OCI-LY7 (cell line): ENCODE measurements around the gene CACNB2.

Source experiments
- CTCF ChIP-seq: fragments of 200-600 bp; sonication (generic); conservative IDR thresholded peaks from 2 replicates; pipeline ENCODE4 v1.5.1; 2014; ENCODE audit warnings: mild to moderate bottlenecking, antibody characterized with exemption, low read length, moderate library complexity, mixed read lengths
- EZH2phosphoT487 ChIP-seq: fragments of 200-600 bp; sonication (generic); IDR thresholded peaks from 2 replicates; pipeline ENCODE4 v1.6.1; 2018; ENCODE audit warnings: low read depth, borderline replicate concordance, mild to moderate bottlenecking, mixed run types, antibody characterized with exemption, low read length, moderate library complexity, mixed read lengths

GRCh38 chr10:18113881-18114280 lies 26.3 kb upstream of the CACNB2 start:
- TF ChIP-seq CTCF (no peak), EZH2phosphoT487 (no peak)
